Stimulated activated CD4-positive, alpha-beta T cell treated with anti-CD3 and anti-CD28 coated beads, Interleukin-15, amount 100 ng/mL, for 1 hour (primary cell): ENCODE data around the gene USP14.

Experiments used
- DNase-seq, 2 donors: peaks; one replicate each; pipeline ENCODE4 v3.0.0-alpha.2; 2020; ENCODE audit warnings: low read depth in 1 of 2, low spot score in 1 of 2

Gene USP14

GRCh38 chr18:159037-159652 lies 788 bp downstream of the USP14 start:
- no peak for DNase-seq

GRCh38 chr18:159933-160332 lies 1.6 kb downstream of the USP14 start:
- no peak for DNase-seq

GRCh38 chr18:160831-161570 lies 2.6 kb downstream of the USP14 start:
- no peak for DNase-seq

- no peak for DNase-seq
These were observed 14.0 kb downstream of the USP14 start for GRCh38 chr18:172361-172760.

- no peak for DNase-seq
These were observed 21.1 kb downstream of the USP14 start for GRCh38 chr18:179499-179898.

- no peak for DNase-seq
These were observed 23.4 kb downstream of the USP14 start for GRCh38 chr18:181711-182110.

- DNase-seq, result no peak
These were observed 25.4 kb downstream of the USP14 start for GRCh38 chr18:183769-184168.

- DNase-seq, result no peak
These were observed 30.9 kb downstream of the USP14 start for GRCh38 chr18:189254-189653.

GRCh38 chr18:191725-192124 lies 33.4 kb downstream of the USP14 start:
- no peak for DNase-seq

GRCh38 chr18:192801-193200 lies 34.4 kb downstream of the USP14 start:
- DNase-seq, result no peak

GRCh38 chr18:195651-196050 lies 37.3 kb downstream of the USP14 start:
- DNase-seq, result no peak

- DNase-seq, result no peak
These were observed 40.9 kb downstream of the USP14 start for GRCh38 chr18:199214-199613.

GRCh38 chr18:199768-200167 lies 41.4 kb downstream of the USP14 start:
- DNase-seq, result no peak

GRCh38 chr18:210075-210474 lies 51.7 kb downstream of the USP14 start:
- no peak for DNase-seq

- no peak for DNase-seq
These were observed 52.4 kb downstream of the USP14 start for GRCh38 chr18:210733-211132.

GRCh38 chr18:211582-211981 lies 53.2 kb downstream of the USP14 start:
- DNase-seq, result no peak

GRCh38 chr18:212780-213179 lies 54.4 kb downstream of the USP14 start:
- no peak for DNase-seq

- DNase-seq, result no peak
These were observed 55.1 kb downstream of the USP14 start for GRCh38 chr18:213505-213904.

- DNase-seq, result no peak
These were observed 55.6 kb downstream of the USP14 start for GRCh38 chr18:213966-214365.

GRCh38 chr18:215448-216010 lies 57.2 kb downstream of the USP14 start:
- no peak for DNase-seq

- no peak for DNase-seq
These were observed 59.4 kb downstream of the USP14 start for GRCh38 chr18:217532-218336.

- DNase-seq, result no peak
These were observed 62.4 kb downstream of the USP14 start for GRCh38 chr18:220708-221107.
